ENCODE results near the gene ITGB3. TPM values are rescaled to one million over a fixed set of nuclear protein-coding genes. Genes with fewer than 3 reads are reported as not detected.

ITGB3 gene
- 2.3 to 5.3 TPM (median 4.4 TPM) in 5 replicates for total RNA-seq (2022; extraction: Qiagen RNA extraction; ENCODE audit: low read depth)

GRCh38 chr17:47253541-47254402 is at the start of gene ITGB3:
ITGB3 (plus strand) TSS chr17:47253827; CDS start chr17:47253862, 35 bp downstream.

GRCh38 chr17:47208744-47209488 is 44.7 kb upstream of the ITGB3 start, which contains the start of gene MYL4:
MYL4 (plus strand) TSS chr17:47209348; CDS start chr17:47209423, 75 bp downstream.

GRCh38 chr17:47323382-47324223 is 70.0 kb downstream of the ITGB3 start, which contains the start of gene EFCAB13:
EFCAB13 (plus strand) TSS chr17:47323955; CDS start chr17:47328354, 4,399 bp downstream.

Other genes with a start within 250 kb of the ITGB3 start
- gene CDC27, start 64.5 kb upstream of the ITGB3 start, total RNA-seq (2022; extraction: Qiagen RNA extraction; ENCODE audit: low read depth): 61.0 to 82.5 TPM (median 79.6 TPM) in 5 replicates
- gene MYL4, start 44.5 kb upstream of the ITGB3 start, total RNA-seq (2022; extraction: Qiagen RNA extraction; ENCODE audit: low read depth): 0.16 TPM in 1 of 5 replicates, not detected in the others
- gene EFCAB13, start 70.1 kb downstream of the ITGB3 start, total RNA-seq (2022; extraction: Qiagen RNA extraction; ENCODE audit: low read depth): 1.9 to 2.7 TPM (median 2.3 TPM) in 5 replicates

Measured in A549 treated with GW870086 at 1 μM for 4 hours (cell line).